Adipose tissue (tissue), 3 donors: ENCODE data around the gene DIAPH3. TPM values are rescaled to one million over a fixed set of nuclear protein-coding genes. Genes with fewer than 3 reads are reported as not detected.

Source experiments
- H3K27ac ChIP-seq: one replicate; pipeline ENCODE4 v1.5.1; 2013; ENCODE audit warnings: low read depth, low read length
- WGBS, 3 donors: extraction: QIAGEN DNeasy Blood & Tissue Kit; methylation state at CpG; one replicate each; pipeline ENCODE4 v1.1.7; 2013; 5-methylcytosine and 5-hydroxymethylcytosine counted together
- polyA plus RNA-seq, 3 donors: library from polyadenylated mRNA; stranded (reverse); fragments of 200-250 nt; gene quantifications; one replicate each; pipeline ENCODE4 v1.2.3, GENCODE V29; 2013
- donor health status: healthy with polysubstance abuse.
- donor health status: Bipolar disorder and iron deficiency.
- donor health status: healthy.

DIAPH3 gene
- polyA plus RNA-seq, 3 donors: 0.06 to 0.45 (median 0.24) TPM

DNA sequence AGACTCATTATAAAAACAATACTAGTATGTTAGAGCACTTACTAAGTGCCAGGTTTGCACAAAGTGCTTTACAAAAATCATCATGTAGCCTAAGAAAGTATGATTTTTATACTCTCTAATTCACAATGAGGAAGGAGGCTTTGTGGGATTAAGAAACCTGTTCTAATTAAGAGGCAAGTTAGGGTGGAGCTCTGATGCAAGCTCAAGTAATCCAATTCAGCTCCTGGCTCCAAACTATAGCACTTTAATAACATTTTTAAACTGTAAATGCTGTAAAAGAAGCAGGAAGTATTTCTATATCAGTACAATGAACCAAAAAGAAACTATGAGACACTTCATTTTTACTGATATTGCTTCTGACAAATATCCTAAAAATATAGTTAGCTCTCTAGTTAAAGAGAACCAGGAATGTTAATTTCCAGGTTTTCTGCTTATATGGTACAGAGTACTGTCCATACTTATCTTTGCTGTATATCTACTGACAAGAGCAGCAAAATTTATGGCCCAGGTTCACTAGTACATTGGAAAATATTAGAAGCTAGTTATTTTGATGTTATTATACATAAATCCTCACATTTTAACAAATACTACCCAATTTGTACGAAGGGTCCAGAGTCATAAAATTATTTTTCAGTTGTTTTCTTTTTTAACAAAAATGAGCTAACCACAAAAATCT lies 482.0 kb downstream of the DIAPH3 start:
- WGBS, 3 donors: 91 to 96% (median 93%) methylated on average over 1 of the region's 1 CpG
- no peak overlapping the region for H3K27ac ChIP-seq

DNA sequence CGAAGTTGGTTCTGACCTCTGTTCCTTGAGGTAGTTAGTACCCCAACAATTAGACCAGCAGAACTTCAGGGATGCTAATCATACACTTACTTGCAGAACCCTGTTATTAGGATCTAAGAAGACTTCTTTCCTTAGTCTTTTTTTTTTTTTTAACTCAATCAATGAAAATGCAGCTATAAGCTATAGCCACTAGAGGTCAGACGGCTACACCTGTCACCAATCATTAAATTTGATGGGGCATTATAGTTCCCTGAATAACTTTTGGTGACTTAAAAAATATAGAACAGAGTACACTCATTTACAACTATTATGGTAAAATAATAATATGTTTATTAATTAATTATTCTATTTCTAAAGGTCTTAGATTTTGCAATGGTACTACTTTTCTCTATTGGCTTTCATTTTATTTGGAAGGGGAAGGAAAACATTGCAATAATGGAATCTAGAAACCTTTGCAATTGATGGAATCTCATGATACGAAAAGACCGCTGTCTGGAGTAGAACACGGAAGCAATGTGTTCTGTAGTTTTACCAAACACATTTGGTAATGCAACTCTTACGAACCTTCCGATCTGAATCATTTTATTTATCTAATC lies 483.2 kb downstream of the DIAPH3 start:
- no peak overlapping the region for H3K27ac ChIP-seq
- 50 to 71% (median 67%) methylated on average over 7 of the region's 7 CpGs for WGBS, 3 donors

GRCh38 chr13:59679254-59679653 lies 484.5 kb downstream of the DIAPH3 start:
- H3K27ac ChIP-seq: no peak overlapping the region
- 38 to 57% (median 44%) methylated on average over 1 of the region's 1 CpG for WGBS, 3 donors

DNA sequence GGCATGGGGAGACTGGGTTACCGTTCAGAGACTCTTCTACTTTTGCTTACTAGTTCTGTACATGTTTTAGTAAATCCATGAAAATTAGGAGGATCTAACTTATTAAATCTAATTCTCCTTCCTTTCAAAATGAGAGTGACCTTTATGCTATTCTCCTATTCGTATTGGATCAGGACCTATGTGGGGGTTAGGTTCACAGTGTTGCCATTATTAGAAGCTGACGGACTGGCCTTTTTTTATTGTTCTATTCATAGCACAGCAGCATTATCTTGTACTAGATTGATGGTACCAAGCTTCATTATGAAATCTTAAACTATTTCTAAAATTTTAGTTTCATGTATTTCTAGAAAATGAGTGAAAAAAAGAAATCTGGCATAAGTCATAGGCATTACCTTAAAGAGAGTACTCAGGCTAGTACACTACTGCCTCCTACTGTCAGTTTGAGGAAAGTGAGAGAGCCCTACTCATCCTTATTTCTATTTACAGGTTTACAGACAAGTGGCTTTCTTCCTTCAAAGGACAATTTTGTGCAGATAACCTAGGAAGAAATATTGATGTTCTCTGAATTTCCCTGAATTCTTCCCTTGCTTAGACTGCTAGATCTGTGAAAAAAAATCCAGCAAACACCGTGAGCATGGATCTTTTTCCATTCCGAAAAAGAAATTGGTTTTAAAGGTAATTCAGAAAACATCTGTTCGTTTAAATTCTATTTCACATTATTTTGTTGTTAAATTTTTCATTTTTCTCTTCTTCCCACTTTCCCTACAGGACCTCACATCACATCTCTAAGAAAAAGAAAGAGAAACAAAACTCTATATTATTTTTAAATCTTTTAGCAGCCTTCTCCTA lies 485.5 kb downstream of the DIAPH3 start:
- WGBS, 3 donors: 60 to 75% (median 71%) methylated on average over 6 of the region's 6 CpGs
- H3K27ac ChIP-seq: no peak overlapping the region

DNA sequence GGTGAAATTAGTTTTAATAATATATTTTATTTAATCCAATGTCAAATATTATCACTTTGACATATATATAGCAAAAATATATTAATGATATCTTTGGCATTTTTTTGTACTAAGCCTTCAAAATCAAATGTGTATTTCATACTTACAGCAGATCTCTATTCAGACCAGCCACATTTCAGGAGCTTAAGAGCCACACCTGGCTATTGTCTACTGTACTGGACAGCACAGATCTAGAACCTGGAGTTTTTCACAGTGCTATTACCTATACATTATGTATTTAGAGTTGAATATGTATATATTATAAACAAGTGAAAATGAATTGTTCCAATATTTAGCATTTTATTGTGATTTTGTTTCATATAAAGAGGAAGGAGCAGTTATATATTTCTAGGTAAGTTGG lies 486.3 kb downstream of the DIAPH3 start:
- no peak overlapping the region for H3K27ac ChIP-seq

DNA sequence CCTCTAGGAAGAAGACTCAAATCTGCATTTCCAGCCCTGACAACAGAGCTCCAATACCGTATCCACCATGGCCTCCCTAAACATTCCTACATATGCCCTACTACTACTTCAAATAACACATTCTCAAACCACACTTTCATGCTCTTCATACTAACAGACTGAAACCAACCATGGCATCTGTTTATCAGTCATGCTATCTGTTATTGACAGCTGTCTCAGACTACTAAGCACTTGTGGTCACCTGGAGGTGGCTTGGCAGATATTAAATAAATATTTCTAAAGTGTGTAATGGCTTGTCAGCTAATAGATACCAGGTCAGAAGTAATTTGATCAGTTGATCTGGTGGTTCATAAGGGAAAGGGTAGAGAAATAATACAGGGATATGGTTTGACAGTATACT lies 489.1 kb downstream of the DIAPH3 start:
- H3K27ac ChIP-seq: no peak overlapping the region
- WGBS, 3 donors: 97 to 100% (median 97%) methylated on average over 1 of the region's 1 CpG

GRCh38 chr13:59673286-59673685 lies 490.4 kb downstream of the DIAPH3 start:
- no peak overlapping the region for H3K27ac ChIP-seq
- WGBS, 3 donors: 86 to 97% (median 89%) methylated on average over 1 of the region's 1 CpG

GRCh38 chr13:59672445-59672844 lies 491.3 kb downstream of the DIAPH3 start:
- no peak overlapping the region for H3K27ac ChIP-seq
- 44 to 91% (median 54%) methylated on average over 4 of the region's 4 CpGs for WGBS, 3 donors

- 46 to 91% (median 68%) methylated on average over 2 of the region's 2 CpGs for WGBS, 3 donors
- H3K27ac ChIP-seq: no peak overlapping the region
Measured at GRCh38 chr13:59671881-59672280, 491.8 kb downstream of the DIAPH3 start.

GRCh38 chr13:59666504-59666903 lies 497.2 kb downstream of the DIAPH3 start:
- WGBS, 3 donors: 20 to 33% (median 25%) methylated on average over 7 of the region's 7 CpGs
- no peak overlapping the region for H3K27ac ChIP-seq

DNA sequence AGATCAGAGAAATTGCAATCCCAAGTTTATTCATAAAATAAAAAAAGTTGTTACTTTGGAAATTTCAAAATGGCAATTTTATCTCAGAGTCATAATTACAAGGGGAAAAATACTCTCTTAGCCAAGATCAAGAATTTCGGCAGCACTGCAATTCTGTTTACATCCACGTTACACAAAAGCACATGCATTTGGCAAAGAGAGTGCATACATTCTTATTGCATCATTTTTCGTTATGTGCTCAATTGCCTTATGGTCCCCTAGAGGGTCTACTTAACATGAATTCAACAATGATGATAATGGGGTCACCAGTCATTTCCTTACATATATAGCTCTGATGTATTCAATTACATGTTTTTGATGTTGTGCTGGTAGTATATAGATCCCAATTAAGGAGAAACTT lies 498.0 kb downstream of the DIAPH3 start:
- 70 to 74% (median 74%) methylated on average over 3 of the region's 3 CpGs for WGBS, 3 donors
- no peak overlapping the region for H3K27ac ChIP-seq

GRCh38 chr13:59665184-59665583 lies 498.5 kb downstream of the DIAPH3 start:
- WGBS, 3 donors: 71 to 82% (median 80%) methylated on average over 1 of the region's 1 CpG
- H3K27ac ChIP-seq: no peak overlapping the region

DNA sequence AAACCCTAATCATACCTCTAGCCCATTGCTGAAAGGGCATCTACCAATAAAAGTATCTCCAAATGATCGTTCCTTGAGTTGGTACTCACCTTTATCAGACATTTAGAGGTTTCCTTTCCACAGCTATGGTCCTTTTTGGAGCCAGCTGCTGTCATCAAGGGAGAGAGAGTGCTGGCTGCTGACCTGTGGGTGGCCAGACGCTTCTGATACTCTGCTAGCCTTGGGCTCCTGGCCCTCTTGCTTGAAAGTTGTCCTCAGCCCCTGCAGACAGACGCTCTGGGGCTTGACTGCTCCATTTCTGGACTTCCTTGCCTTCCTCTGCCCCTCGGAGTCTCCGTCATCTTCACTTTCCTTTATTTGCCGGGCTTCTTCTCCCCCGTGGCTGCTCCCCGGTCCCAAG lies 499.1 kb downstream of the DIAPH3 start:
- 64 to 67% (median 67%) methylated on average over 8 of the region's 8 CpGs for WGBS, 3 donors
- no peak overlapping the region for H3K27ac ChIP-seq

DNA sequence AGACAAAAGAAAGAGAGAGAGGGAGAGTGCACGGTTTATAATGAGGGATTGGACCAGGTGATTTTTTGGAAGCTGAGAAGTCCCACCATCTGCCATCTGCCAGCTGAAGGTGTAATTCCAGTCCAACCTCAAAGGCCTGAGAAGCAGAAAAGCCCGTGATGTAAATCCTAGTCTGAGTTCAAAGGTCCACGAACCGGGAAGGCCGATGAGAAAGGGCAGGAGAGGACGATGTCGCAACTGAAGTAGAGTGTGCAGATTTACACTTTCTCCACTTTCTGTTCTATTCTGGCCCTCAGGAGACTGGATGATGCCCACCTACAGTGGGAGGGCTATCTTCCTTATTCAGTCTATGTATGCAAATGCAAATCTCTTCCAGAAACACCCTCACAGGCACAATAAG lies 500.0 kb downstream of the DIAPH3 start:
- WGBS, 3 donors: 97 to 100% (median 98%) methylated on average over 7 of the region's 7 CpGs

GRCh38 chr13:59660582-59660981 lies 503.1 kb downstream of the DIAPH3 start:
- 85 to 89% (median 88%) methylated on average over 5 of the region's 5 CpGs for WGBS, 3 donors
- H3K27ac ChIP-seq: no peak overlapping the region

More for the DNA sequence above, 500.0 kb downstream of the DIAPH3 start:
- H3K27ac ChIP-seq: no peak overlapping the region

DNA sequence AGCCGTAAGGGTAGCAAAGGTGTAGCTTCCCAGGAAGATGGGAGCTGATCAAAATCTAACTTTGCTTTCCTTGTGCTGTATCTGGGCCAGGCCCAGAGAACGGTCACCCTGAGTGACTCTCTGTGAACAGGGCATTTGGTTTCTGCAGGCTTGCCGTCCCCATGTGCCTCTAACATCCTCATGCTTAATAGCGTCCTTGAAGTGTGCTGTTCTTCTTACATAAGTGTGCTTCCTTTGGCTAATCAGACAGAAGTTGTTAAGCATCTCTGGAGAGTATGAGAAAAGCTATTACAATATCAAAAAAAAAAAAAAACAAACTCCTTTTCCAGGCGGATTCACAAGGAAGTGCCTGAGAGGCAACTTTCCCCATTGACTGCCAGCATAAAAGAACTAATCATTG lies 503.7 kb downstream of the DIAPH3 start:
- 81 to 86% (median 81%) methylated on average over 5 of the region's 5 CpGs for WGBS, 3 donors
- no peak overlapping the region for H3K27ac ChIP-seq

DNA sequence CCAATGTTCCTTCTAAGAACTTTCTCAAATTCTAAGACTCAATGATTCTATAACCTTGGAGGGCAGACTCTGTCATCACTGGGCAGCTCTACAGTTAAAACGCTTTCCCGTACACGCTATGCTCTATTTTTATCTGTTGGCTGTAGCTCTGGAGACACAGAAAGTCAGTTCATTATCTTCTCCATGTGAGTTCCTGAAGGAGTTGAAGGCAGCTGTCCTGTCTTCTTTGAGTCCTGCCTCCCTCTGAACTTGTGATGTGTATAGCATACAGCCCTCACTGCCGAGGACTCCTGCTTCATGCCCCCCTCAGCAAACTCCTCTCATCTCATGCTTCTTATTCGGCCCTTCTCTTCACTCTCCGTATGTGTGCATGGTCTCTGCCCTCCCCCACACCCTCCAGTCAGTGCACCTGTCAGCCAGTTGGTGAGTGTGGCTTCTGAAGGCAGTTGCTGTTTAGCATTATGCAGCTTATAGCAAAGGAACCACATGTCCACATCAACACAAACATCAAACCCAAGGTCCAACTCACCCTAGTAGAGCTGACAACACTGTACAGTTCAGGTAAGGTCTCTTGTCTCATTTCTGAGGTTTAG lies 504.9 kb downstream of the DIAPH3 start:
- no peak overlapping the region for H3K27ac ChIP-seq
- WGBS, 3 donors: 90 to 98% (median 93%) methylated on average over 6 of the region's 6 CpGs

- WGBS, 3 donors: 63 to 91% (median 86%) methylated on average over 12 of the region's 12 CpGs
- H3K27ac ChIP-seq: no peak overlapping the region
Measured at GRCh38 chr13:59658027-59658737, 505.5 kb downstream of the DIAPH3 start.
